ENCODE results near the gene DUSP21. TPM values are rescaled to one million over a fixed set of nuclear protein-coding genes. Genes with fewer than 3 reads are reported as not detected.

Gene DUSP21
- total RNA-seq, 2 experiments from 2014 or later = not detected

GRCh38 chrX:44891642-44892041, 47.8 kb downstream of the DUSP21 start:
- H3K4me1 Mint-ChIP-seq = peaks cover 7% of the 10 kb centered on the region
- H3K27ac Mint-ChIP-seq = no peak overlapping the region

More at GRCh38 chrX:44891642-44892041, 47.8 kb downstream of the DUSP21 start:
- Mint-ChIP-seq H3K27me3 (no peaks in the 10 kb centered on the region), H3K9me3 (peaks cover 2% of the 10 kb centered on the region), H3K4me3 (no peak overlapping the region), H3K36me3 (peaks cover 21% of the 10 kb centered on the region)
- DNase-seq = no peak

Other genes starting within 250 kb of the DUSP21 start
- gene KDM6A, start 29.2 kb downstream of the DUSP21 start, total RNA-seq = 10 to 100 TPM; 15.8 to 17.4 TPM

Data from activated naive CD8-positive, alpha-beta T cell treated with anti-CD3 and anti-CD28 coated beads for 36 hours (primary cell).